B cell (primary cell): ENCODE data around the gene PDLIM1.
A peak's percentile ranks its signal among the peaks of the same experiment; 100 is the strongest.

Source experiments
- CTCF ChIP-seq: fragments of 200-600 bp; IDR thresholded peaks from one replicate; pipeline ENCODE4 v1.8.0; 2022; ENCODE audit warnings: antibody characterized with exemption, mild to moderate bottlenecking
- EZH2 ChIP-seq: IDR thresholded peaks from 2 replicates; pipeline ENCODE4 v1.6.1; 2012; ENCODE audit warnings: borderline replicate concordance, low read depth, mild to moderate bottlenecking, moderate library complexity, low read length; ENCODE audit not compliant: insufficient read depth, poor library complexity, severe bottlenecking

DNA sequence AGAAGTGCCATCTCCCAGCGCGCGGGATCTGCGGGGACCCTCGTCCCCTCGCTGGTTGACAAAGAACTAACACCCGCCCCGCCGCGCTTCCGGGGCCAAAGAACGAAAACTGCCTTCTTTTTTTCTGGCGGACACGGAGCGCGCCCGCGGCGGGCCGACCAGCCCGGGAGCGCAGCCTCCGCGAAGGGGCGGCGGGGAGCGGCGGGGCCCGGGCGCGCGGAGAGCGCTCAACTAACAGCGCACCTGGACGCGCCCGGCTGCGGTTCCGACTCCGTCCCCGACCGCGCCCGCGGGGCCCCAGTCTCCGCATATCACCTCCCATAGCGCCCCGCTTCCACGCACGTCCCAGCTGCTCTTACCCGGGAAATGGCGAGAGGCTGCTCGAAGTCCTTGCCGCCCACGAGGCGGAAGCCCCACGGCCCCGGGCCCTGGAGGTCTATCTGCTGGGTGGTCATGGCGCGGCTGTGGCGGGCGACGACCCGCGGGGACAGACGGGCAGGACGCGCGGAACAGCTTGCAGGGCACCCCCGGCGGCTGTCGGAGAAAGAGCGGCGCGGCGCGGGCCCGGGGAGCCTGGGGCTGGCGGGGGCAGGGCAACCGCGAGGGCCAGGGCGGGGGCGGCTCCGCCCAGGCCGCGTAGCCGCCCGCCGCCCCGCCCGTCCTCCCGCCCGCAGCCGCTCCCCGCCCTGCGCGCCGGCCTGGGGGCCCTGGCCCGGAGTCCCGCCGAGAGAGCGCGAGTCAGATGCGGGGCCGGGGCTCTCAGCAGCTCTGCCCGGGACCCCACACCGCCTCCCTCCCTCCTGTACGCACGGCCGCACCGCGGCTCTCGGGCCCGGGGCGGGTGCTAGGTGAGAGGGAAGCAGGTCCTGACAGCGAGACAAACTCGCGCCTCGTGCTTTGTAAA is at the start of gene PDLIM1:
- peak; percentile 29 for TF ChIP-seq CTCF
- no peak for TF ChIP-seq EZH2
